Neural progenitor cell (in vitro differentiated cells): ENCODE results near the gene RCC2. TPM values are rescaled to one million over a fixed set of nuclear protein-coding genes. Genes with fewer than 3 reads are reported as not detected.

Source experiments
- DNase-seq: peaks from one replicate; pipeline ENCODE4 v3.0.0-alpha.2; 2016; ENCODE audit warnings: low spot score
- H2AFZ ChIP-seq: fragments of 200-600 bp; sonication (generic); replicated peaks from 2 replicates; pipeline ENCODE4 v1.6.1; 2016; ENCODE audit warnings: antibody characterized with exemption
- H3F3A ChIP-seq: fragments of 200-600 bp; sonication (generic); 2 replicates; pipeline ENCODE4 v1.6.1; 2016; ENCODE audit warnings: antibody characterized with exemption, low read depth
- H3K27ac ChIP-seq: fragments of 200-600 bp; sonication (generic); 2 replicates; pipeline ENCODE4 v1.5.1; 2016; ENCODE audit warnings: mild to moderate bottlenecking
- H3K27me3 ChIP-seq: fragments of 200-600 bp; sonication (generic); 2 replicates; pipeline ENCODE4 v1.6.1; 2016; ENCODE audit warnings: mild to moderate bottlenecking, moderate library complexity
- H3K36me3 ChIP-seq: fragments of 200-600 bp; sonication (generic); 2 replicates; pipeline ENCODE4 v1.5.1; 2016
- H3K4me1 ChIP-seq: fragments of 200-600 bp; sonication (generic); 2 replicates; pipeline ENCODE4 v1.6.1; 2016; ENCODE audit warnings: mixed run types
- H3K4me2 ChIP-seq: fragments of 200-600 bp; sonication (generic); 2 replicates; pipeline ENCODE4 v1.6.1; 2016
- H3K4me3 ChIP-seq: fragments of 200-600 bp; sonication (generic); 2 replicates; pipeline ENCODE4 v1.5.1; 2016
- H3K79me2 ChIP-seq: fragments of 200-600 bp; sonication (generic); 2 replicates; pipeline ENCODE4 v1.6.1; 2016; ENCODE audit warnings: low read depth
- H3K9ac ChIP-seq: fragments of 200-600 bp; sonication (generic); 2 replicates; pipeline ENCODE4 v1.6.1; 2016
- H3K9me3 ChIP-seq: fragments of 200-600 bp; sonication (generic); 2 replicates; pipeline ENCODE4 v1.5.1; 2016; ENCODE audit warnings: low read depth
- H4K20me1 ChIP-seq: fragments of 200-600 bp; sonication (generic); 2 replicates; pipeline ENCODE4 v1.6.1; 2016; ENCODE audit warnings: low read depth
- H3K27ac Mint-ChIP-seq: 3 replicates; pipeline ENCODE4 v1.8.0; 2021; ENCODE audit warnings: mixed read lengths
- H3K27me3 Mint-ChIP-seq: 2 replicates; pipeline ENCODE4 v1.8.0; 2022; ENCODE audit warnings: low read depth, mild to moderate bottlenecking, inconsistent platforms, moderate library complexity, mixed read lengths; ENCODE audit not compliant: insufficient read depth
- H3K36me3 Mint-ChIP-seq: 3 replicates; pipeline ENCODE4 v1.8.0; 2021; ENCODE audit warnings: mixed read lengths
- H3K4me1 Mint-ChIP-seq: 3 replicates; pipeline ENCODE4 v1.8.0; 2021; ENCODE audit warnings: mixed read lengths
- H3K4me3 Mint-ChIP-seq: 3 replicates; pipeline ENCODE4 v1.8.0; 2021; ENCODE audit warnings: mild to moderate bottlenecking, moderate library complexity, mixed read lengths
- H3K9me3 Mint-ChIP-seq: 3 replicates; pipeline ENCODE4 v1.8.0; 2020; ENCODE audit warnings: mixed read lengths
- CTCF ChIP-seq: fragments of 200-600 bp; sonication (generic); IDR thresholded peaks from 2 replicates; pipeline ENCODE4 v1.5.1; 2017; ENCODE audit warnings: antibody characterized with exemption, mild to moderate bottlenecking
- EZH2 ChIP-seq: fragments of 200-600 bp; sonication (generic); IDR thresholded peaks from 2 replicates; pipeline ENCODE4 v1.6.1; 2017; ENCODE audit warnings: antibody characterized with exemption, mild to moderate bottlenecking, moderate library complexity
- EZH2phosphoT487 ChIP-seq: fragments of 200-600 bp; sonication (generic); IDR thresholded peaks from 2 replicates; pipeline ENCODE4 v1.6.1; 2017; ENCODE audit warnings: antibody characterized with exemption
- total RNA-seq: library from RNA; depleted of rRNA; stranded (reverse); fragments of >200 nt; gene quantifications from 2 replicates; pipeline ENCODE4 v1.2.3, GENCODE V29; 2015; ENCODE audit warnings: low replicate concordance

RCC2 gene
- total RNA-seq, 1 donor from 2014 or later = 126 TPM

GRCh38 chr1:17403081-17403480 lies 36.4 kb downstream of the RCC2 start:
- no peak overlapping the region for H3K4me3 Mint-ChIP-seq
- TF ChIP-seq EZH2 (no peak), EZH2phosphoT487 (no peak), CTCF (no peak)

GRCh38 chr1:17401841-17402240 lies 37.6 kb downstream of the RCC2 start:
- no peak overlapping the region for H3K27ac ChIP-seq
- Mint-ChIP-seq H3K9me3 (no peaks in the 10 kb centered on the region), H3K27me3 (peaks cover 4% of the 10 kb centered on the region), H3K4me3 (no peak overlapping the region), H3K4me1 (peaks cover 20% of the 10 kb centered on the region), H3K27ac (no peak overlapping the region), H3K36me3 (no peaks in the 10 kb centered on the region)
- no peak for DNase-seq
- H4K20me1 ChIP-seq = peaks cover 10% of the 10 kb centered on the region
- no peaks in the 10 kb centered on the region for H3K36me3 ChIP-seq
- no peak overlapping the region for H3K4me2 ChIP-seq
- TF ChIP-seq CTCF (no peak), EZH2phosphoT487 (no peak), EZH2 (no peak)
- H3K79me2 ChIP-seq = no peaks in the 10 kb centered on the region
- peaks cover 14% of the 10 kb centered on the region for H3F3A ChIP-seq
- no peaks in the 10 kb centered on the region for H3K27me3 ChIP-seq
- no peak overlapping the region for H3K4me3 ChIP-seq
- H3K4me1 ChIP-seq = peaks cover 16% of the 10 kb centered on the region
- H3K9me3 ChIP-seq = no peaks in the 10 kb centered on the region
- H3K9ac ChIP-seq = no peak overlapping the region
- H2AFZ ChIP-seq = no peak overlapping the region

More at GRCh38 chr1:17403081-17403480, 36.4 kb downstream of the RCC2 start:
- Histone ChIP-seq H3K36me3 (no peaks in the 10 kb centered on the region), H3K4me2 (no peak overlapping the region), H3K9ac (no peak overlapping the region), H3K27ac (no peak overlapping the region), H3K79me2 (no peaks in the 10 kb centered on the region), H4K20me1 (peaks cover 12% of the 10 kb centered on the region), H3F3A (peaks cover 21% of the 10 kb centered on the region), H3K27me3 (no peaks in the 10 kb centered on the region), H2AFZ (no peak overlapping the region), H3K4me3 (no peak overlapping the region), H3K9me3 (no peaks in the 10 kb centered on the region), H3K4me1 (peaks cover 16% of the 10 kb centered on the region)
- H3K36me3 Mint-ChIP-seq = peaks cover 4% of the 10 kb centered on the region
- no peaks in the 10 kb centered on the region for H3K9me3 Mint-ChIP-seq
- peaks cover 4% of the 10 kb centered on the region for H3K27me3 Mint-ChIP-seq
- DNase-seq = no peak
- peaks cover 22% of the 10 kb centered on the region for H3K4me1 Mint-ChIP-seq
- no peak overlapping the region for H3K27ac Mint-ChIP-seq

- Mint-ChIP-seq H3K9me3 (no peaks in the 10 kb centered on the region), H3K4me3 (no peak overlapping the region), H3K36me3 (no peaks in the 10 kb centered on the region), H3K27ac (peak overlapping the region; percentile 43), H3K4me1 (peaks cover 20% of the 10 kb centered on the region), H3K27me3 (peaks cover 4% of the 10 kb centered on the region)
- no peaks in the 10 kb centered on the region for H3K79me2 ChIP-seq
- H3K4me1 ChIP-seq = peaks cover 16% of the 10 kb centered on the region
- H2AFZ ChIP-seq = no peak overlapping the region
- H3F3A ChIP-seq = peaks cover 6% of the 10 kb centered on the region
- TF ChIP-seq EZH2 (no peak), EZH2phosphoT487 (no peak), CTCF (no peak)
- no peaks in the 10 kb centered on the region for H3K27me3 ChIP-seq
- no peak overlapping the region for H3K4me3 ChIP-seq
- no peaks in the 10 kb centered on the region for H3K9me3 ChIP-seq
- H3K36me3 ChIP-seq = no peaks in the 10 kb centered on the region
- peak overlapping the region; percentile 12 for H3K4me2 ChIP-seq
- H3K27ac ChIP-seq = no peak overlapping the region
- H4K20me1 ChIP-seq = peaks cover 2% of the 10 kb centered on the region
- DNase-seq = peak; percentile 28
- no peak overlapping the region for H3K9ac ChIP-seq
Measured at GRCh38 chr1:17400725-17401341, 38.6 kb downstream of the RCC2 start.
